Femur (tissue), 1 donor: ENCODE measurements around the gene LEAP2.

Experiments
- DNase-seq: peaks from one replicate; pipeline ENCODE4 v3.0.0-alpha.2; 2017

Gene LEAP2

DNA sequence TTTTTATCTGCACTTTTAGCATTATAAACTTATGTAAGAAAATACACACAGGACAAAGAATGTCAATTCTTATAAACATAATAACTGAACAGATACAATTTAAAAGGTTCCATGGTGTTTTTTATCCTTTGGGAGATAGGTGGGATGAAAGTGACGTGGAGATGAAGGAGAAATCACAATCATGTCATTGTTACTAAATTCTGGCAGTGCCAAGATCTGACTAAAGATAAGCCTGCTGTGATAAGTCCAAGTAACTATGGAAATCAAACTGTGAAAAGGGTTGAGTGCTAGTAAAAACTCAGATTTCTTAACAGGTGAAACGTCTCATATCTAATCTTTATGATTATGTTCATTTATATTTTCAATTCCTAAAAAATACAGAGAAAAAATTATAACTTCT lies 11.1 kb downstream of the LEAP2 start:
- no peak for DNase-seq

DNA sequence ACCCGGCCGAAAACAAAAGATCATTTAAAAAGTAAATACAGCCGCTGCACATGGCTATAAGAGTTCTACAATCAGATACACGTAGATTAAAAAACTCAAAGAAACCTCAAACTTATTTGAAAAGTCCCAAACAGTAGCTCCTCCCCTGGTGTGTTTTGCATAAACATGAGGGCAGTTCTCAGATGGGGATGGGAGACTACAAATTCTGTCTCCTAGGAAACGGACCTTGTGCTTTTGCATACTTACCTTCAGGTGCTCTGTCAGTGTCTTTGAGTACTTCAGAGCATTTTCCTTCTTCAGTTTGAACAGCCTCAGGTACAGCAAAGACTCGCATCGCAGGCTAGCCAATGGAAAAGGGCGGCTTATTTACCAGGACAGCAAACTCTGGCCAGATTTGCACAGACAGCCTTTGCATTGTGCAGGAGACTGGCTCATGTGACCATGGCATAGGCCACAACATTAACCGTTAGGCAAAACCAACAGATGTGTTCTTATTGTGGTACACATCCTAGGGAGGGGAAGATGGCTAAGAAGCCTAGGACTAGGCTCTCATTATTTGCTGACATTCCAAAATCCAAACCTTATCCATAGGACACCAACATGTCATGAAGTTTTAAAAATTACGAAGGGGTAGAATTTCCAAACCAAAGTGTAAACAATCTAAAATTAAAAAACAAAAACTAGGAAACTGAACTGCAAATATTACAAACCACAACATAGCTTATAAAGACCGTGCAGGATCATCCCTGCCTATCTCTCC lies 12.8 kb downstream of the LEAP2 start:
- DNase-seq = no peak

DNA sequence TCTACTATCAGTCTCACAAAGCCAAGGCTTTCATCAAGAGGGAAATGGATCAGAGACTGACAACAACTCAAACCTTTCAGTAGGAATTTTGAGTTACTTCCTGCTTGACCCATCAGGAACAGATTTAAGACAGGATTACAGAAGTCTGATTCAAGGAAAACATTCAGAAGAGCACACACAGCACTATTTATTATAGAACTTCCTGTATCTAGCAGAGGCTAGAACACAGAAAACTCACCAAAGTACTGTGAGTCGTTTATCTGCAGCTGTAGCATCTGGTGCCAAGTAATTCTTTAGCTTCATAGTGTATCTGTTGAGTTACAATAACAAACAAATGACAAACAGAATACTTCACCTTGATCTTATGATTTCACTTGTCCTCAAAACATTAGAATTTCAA lies 13.8 kb downstream of the LEAP2 start:
- DNase-seq = no peak

DNA sequence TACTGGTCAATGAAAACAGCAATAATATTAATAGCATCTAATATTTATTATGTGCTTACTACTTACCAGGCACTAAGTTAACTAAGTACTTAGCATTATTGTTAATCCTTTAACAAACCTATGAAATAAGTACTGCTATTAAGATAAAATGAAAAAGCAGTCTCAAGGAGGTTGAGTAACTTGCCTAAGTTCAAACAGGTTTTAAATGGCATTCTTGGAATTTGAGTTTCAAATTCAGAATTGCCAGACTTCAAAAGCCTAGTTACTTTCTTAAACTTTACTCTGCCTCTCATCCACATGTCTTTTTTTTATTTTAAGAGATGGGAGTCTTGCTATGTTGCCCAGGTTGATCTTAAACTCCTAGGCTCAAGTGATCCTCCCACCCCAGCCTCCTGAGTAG lies 16.0 kb downstream of the LEAP2 start:
- DNase-seq = no peak

DNA sequence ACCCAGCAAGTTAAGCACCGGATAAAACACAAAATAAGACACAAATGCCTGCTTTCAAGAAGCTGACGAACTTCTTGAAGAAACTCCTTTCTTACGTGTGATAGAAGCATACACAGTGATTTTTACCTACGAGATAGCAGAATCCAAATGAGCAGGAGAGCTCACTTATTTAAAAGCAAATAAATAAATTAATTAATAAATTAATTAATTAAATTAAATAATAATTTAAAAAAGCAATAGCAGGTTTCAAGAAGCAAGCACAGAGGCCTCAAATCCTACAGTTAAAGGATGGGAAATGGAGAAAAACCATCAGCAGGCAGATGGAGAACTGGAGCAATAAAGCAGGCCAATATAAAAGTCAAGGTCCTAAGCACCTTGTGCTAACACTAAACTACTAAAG lies 17.3 kb downstream of the LEAP2 start:
- no peak for DNase-seq

DNA sequence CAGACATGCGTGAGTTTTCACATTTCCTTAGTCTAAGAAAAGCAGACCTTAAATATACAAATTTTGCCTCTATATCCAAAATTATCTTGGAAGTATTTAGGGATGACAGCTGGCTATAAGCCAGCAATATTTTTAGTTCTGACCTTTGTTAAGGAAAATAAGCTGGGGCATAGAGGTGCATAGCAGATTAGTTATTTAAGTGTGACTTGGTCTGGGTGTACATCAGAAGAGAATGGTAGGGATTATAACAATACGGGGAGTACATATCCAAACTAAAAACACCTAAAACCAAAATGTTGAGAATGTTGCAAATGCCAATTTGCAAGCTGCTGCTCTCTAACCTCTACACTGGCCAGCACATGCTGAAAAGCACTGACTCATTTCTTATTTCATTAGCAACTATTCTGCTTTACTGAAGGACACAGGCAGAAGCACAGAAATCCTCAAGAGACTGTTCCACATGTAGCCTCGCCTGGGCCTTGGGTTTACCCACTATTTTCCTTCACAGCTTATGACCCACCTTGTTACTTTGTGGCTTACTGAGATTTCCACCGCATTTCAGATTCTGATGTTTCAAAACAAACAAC lies 22.3 kb downstream of the LEAP2 start:
- no peak for DNase-seq

DNA sequence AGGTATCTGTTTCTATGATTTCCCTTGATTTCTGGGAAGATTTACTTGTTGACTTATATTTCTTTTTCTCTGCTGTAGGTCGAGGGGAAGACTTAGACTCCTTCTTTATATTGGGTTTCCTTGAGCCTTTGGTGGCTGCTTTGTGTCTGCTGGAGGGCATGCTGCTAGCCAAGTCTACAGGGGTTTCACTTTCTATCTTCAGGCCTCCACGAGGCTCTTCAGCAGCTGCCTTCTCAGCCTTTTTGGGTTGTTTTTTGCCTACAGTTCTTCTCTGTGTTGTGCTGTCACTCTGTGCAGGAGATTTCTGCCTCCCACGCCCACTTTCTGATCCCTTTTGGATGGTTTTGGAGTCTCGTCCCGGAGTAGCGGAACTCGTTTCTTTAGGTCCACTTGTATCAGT lies 23.2 kb downstream of the LEAP2 start:
- no peak for DNase-seq

DNA sequence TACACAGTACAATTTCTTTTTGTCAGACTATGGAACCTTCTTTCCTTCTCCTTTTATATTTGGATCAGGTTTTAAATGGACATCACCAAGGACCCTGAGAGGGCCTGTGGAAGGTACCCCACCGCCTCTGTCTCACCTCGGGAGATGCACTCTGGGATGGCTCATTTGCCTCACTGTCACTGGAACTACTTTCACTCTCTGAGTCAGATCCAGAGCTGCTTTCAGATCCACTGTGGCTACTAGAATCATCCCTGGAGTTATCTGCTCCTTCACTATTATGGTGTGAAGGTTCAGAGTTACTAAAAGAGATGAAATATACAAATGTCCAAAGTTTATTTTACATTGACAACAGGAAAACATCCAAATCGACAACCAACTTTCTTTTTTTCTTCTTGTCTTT lies 24.6 kb downstream of the LEAP2 start:
- DNase-seq = no peak

DNA sequence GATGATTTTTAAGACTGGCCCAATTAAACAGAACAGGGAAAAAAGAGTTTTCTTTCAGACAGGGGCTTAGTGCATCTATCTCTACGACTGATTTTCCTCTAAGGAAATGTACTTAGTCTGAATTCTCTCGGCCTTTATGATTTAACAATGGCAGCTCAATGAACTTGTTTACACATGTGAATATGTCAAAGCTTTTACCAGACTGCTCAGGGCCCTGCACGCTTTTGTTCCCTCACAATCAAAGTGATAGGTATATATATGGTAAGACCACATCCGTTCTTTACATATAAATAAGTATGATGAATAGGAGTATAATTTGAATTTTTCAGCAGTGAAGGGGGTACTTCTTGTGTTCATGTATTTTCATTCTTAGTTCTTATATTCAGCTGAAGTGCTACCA lies 27.6 kb downstream of the LEAP2 start:
- no peak for DNase-seq

DNA sequence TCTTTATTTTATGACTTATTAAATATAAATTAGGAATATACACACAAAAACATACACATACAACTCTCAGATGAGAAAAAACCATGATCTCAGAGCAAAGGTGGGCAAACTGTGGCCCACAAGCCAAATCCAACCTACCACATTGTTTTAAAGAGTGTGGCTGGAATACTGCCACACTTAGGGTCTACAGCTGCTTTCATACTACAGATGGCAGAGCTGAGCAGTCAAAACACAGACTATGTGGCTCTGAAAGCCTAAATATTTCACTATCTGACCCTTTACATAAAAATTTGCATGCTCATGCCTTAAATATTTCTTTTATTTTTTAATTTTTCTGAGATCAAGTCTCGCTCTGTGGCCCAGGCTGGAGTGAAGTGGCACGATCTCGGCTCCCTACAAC lies 28.3 kb downstream of the LEAP2 start:
- DNase-seq = no peak

DNA sequence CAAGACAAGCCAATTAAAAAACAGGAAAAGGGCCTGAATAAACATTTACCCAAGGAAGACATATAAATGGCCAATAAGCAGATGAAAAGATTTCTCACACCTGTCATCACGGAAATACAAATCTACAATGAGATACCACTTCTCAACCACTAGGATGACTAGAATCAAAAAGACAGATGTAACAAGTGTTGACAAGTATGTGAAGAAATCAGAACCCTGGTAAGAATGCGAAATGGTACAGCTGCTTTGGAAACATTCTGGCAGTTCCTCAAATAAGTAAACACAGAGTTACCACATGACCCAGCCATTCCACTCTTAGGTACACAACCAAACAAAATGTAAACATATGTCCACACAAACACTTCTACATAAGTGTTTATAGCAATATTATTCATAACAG lies 32.5 kb downstream of the LEAP2 start:
- no peak for DNase-seq

DNA sequence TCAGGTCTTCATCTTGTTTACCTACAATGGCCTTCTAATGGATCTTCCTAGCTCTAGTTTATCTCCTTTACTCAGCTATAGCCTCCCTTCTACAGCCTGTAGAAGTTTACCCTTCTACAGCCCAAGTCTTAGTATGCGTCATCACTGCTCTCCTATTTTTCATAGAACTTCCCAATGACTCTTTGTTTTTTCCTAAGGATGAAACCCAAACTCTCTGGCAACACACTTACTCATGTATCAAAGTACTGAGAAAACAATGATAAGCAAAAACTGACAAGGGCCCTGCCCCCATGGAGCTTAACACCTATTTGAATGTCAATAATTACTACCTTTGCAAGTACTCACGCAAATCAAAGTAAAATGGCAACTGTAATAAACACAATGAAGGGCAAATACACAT lies 33.7 kb downstream of the LEAP2 start:
- no peak for DNase-seq

DNA sequence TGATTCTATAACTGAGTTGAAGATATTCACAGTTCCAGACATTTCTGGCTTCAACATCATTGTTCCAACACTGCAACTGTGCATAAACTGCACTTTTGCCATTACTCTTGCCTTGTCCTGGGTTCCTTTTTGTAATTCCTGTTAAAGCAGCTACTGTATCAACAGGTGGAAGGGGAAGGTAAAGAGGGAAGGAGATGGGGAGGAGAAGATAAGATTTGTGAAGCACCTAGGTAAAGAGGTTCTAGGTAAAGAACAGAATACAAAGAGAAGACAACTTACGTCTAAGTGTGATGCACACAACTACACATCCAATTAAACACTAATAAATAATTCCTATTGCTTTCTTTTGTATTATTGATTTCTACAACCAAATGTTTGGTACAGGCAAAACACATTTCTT lies 36.2 kb downstream of the LEAP2 start:
- DNase-seq = no peak

DNA sequence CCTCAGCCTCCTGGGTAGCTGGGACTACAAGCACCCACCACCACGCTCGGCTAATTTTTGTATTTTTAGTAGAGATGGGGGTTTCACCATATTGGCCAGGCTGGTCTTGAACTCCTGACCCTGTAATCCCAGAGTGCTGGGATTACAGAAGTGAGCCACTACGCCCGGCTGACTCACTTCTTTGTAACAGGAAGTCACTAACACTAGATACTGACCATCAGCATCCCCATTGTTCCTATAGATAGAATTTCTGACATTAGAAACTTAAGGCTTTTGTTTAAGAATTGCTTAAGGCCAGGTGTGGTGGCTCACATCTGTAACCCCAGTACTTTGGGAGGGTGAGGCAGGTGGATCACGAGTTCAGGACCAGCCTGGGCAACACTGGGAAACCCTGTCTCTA lies 42.2 kb downstream of the LEAP2 start:
- no peak for DNase-seq

DNA sequence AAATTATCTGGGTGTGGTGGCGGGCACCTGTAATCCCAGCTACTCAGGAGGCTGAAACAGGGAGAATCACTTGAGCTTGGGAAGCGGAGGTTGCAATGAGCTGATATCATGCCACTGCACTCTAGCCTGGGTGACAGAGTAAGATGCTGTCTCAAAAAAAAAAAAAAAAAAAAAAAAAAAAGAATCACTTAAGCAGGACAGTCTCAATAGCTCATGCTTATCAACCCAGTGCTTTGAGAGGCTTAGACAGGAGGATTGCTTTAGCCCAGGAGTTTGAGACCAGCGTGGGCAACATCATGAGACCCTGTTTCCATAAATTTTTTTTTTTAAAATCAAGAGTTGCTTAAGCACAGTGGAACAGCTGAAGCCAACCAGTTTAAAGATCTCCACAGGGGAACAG lies 42.6 kb downstream of the LEAP2 start:
- no peak for DNase-seq
